SK-N-SH (cell line): ENCODE results near the gene SPSB4.

ENCODE experiments used
- CTCF ChIP-seq: fragments of 200-600 bp; sonication (generic); IDR thresholded peaks from 2 replicates; pipeline ENCODE4 v1.6.1; 2017; ENCODE audit warnings: antibody characterized with exemption, mild to moderate bottlenecking, moderate library complexity
- EP300 ChIP-seq, 2 experiments: IDR thresholded peaks; 2 replicates each; pipeline versions ENCODE4 v1.4.0 to v1.6.1; 2012; ENCODE audit warnings: borderline replicate concordance in 1 of 2, low read depth in 1 of 2, low read length in 1 of 2
- FOXM1 ChIP-seq: IDR thresholded peaks from 2 replicates; pipeline ENCODE4 v1.4.0; 2012; ENCODE audit warnings: low read depth, mild to moderate bottlenecking
- GABPA ChIP-seq: IDR thresholded peaks from 2 replicates; pipeline ENCODE4 v1.4.0; 2012; ENCODE audit warnings: low read depth, mild to moderate bottlenecking
- JUND ChIP-seq: IDR thresholded peaks from 2 replicates; pipeline ENCODE4 v1.4.0; 2012
- MAX ChIP-seq: IDR thresholded peaks from 2 replicates; pipeline ENCODE4 v1.4.0; 2012; ENCODE audit warnings: low read depth
- MXI1 ChIP-seq: IDR thresholded peaks from 2 replicates; pipeline ENCODE4 v1.6.1; 2012; ENCODE audit warnings: mild to moderate bottlenecking, low read depth, low read length, improper control_type of control experiment
- POLR2AphosphoS5 ChIP-seq: IDR thresholded peaks from 2 replicates; pipeline ENCODE4 v1.6.1; 2012; ENCODE audit warnings: low read depth, low read length
- RAD21 ChIP-seq: IDR thresholded peaks from 2 replicates; pipeline ENCODE4 v1.6.1; 2012; ENCODE audit warnings: mild to moderate bottlenecking, low read length
- RCOR1 ChIP-seq: fragments of 150-350 bp; IDR thresholded peaks from 2 replicates; pipeline ENCODE4 v1.6.1; 2017; ENCODE audit warnings: antibody characterized with exemption, low read length
- REST ChIP-seq: IDR thresholded peaks from 2 replicates; pipeline ENCODE4 v1.6.1; 2012; ENCODE audit warnings: mild to moderate bottlenecking, low read depth, low read length, moderate library complexity
- SMC3 ChIP-seq: IDR thresholded peaks from 2 replicates; pipeline ENCODE4 v1.6.1; 2012; ENCODE audit warnings: low read depth, low read length, improper control_type of control experiment
- YY1 ChIP-seq: IDR thresholded peaks from 2 replicates; pipeline ENCODE4 v1.4.0; 2012; ENCODE audit warnings: low read depth, mild to moderate bottlenecking
- ZBTB33 ChIP-seq: IDR thresholded peaks from 2 replicates; pipeline ENCODE4 v1.4.0; 2012; ENCODE audit warnings: low read depth, borderline replicate concordance

GRCh38 chr3:141146979-141147470 lies 95.9 kb downstream of the SPSB4 start:
- TF ChIP-seq REST (no peak), JUND (no peak), MAX (no peak), EP300 (IDR thresholded peaks at IDR 0.05; ENCODE audit: borderline replicate concordance in 1 of 2, low read depth in 1 of 2, low read length in 1 of 2) (no peak), CTCF (no peak), YY1 (no peak), MXI1 (no peak), RAD21 (no peak), POLR2AphosphoS5 (no peak), GABPA (no peak), FOXM1 (no peak), ZBTB33 (no peak), RCOR1 (no peak), SMC3 (no peak)
